22Rv1 (cell line): Measurements from ENCODE around the gene C4orf54.

ENCODE experiments used
- CTCF ChIP-seq: fragments of 450-650 bp; IDR thresholded peaks from 2 replicates; pipeline ENCODE4 v1.5.1; 2017; ENCODE audit warnings: mild to moderate bottlenecking
- ZFX ChIP-seq: fragments of 450-650 bp; IDR thresholded peaks from 2 replicates; pipeline ENCODE4 v1.6.1; 2017; ENCODE audit warnings: antibody characterized with exemption, borderline replicate concordance

- TF ChIP-seq CTCF (no peak), ZFX (no peak)
Measured at GRCh38 chr4:99647071-99647470, 10.6 kb downstream of the C4orf54 start.
